KOPT-K1 (cell line): ENCODE data around the gene HS3ST3B1.

Experiments used
- H3K27ac ChIP-seq: fragments of 200-600 bp; sonication (generic); 2 replicates; pipeline ENCODE4 v1.5.1; 2016; ENCODE audit warnings: antibody characterized with exemption, mild to moderate bottlenecking, low read depth, low read length; ENCODE audit not compliant: poor library complexity, severe bottlenecking
- H3K36me3 ChIP-seq: fragments of 200-600 bp; sonication (generic); 2 replicates; pipeline ENCODE4 v1.5.1; 2017; ENCODE audit warnings: antibody characterized with exemption, mild to moderate bottlenecking, low read length, moderate library complexity; ENCODE audit not compliant: insufficient read depth
- H3K9me3 ChIP-seq: fragments of 200-600 bp; sonication (generic); 2 replicates; pipeline ENCODE4 v1.5.1; 2017; ENCODE audit warnings: antibody characterized with exemption, low read length, mild to moderate bottlenecking; ENCODE audit not compliant: insufficient read depth, poor library complexity, severe bottlenecking

The HS3ST3B1 gene

GRCh38 chr17:14381606-14382005 lies 80.7 kb downstream of the HS3ST3B1 start:
- Histone ChIP-seq H3K9me3 (peaks cover 6% of the 10 kb centered on the region), H3K36me3 (no peaks in the 10 kb centered on the region), H3K27ac (no peak overlapping the region)

- peaks cover 6% of the 10 kb centered on the region for H3K9me3 ChIP-seq
- no peaks in the 10 kb centered on the region for H3K36me3 ChIP-seq
- no peak overlapping the region for H3K27ac ChIP-seq
Observed at GRCh38 chr17:14387036-14387435, 86.2 kb downstream of the HS3ST3B1 start.

GRCh38 chr17:14389681-14390080 lies 88.8 kb downstream of the HS3ST3B1 start:
- H3K9me3 ChIP-seq = no peaks in the 10 kb centered on the region
- H3K36me3 ChIP-seq = no peaks in the 10 kb centered on the region
- no peak overlapping the region for H3K27ac ChIP-seq

- no peaks in the 10 kb centered on the region for H3K36me3 ChIP-seq
- H3K27ac ChIP-seq = no peak overlapping the region
- no peaks in the 10 kb centered on the region for H3K9me3 ChIP-seq
Observed at GRCh38 chr17:14393723-14394122, 92.8 kb downstream of the HS3ST3B1 start.

GRCh38 chr17:14395255-14395654 lies 94.4 kb downstream of the HS3ST3B1 start:
- Histone ChIP-seq H3K36me3 (no peaks in the 10 kb centered on the region), H3K9me3 (peaks cover 10% of the 10 kb centered on the region), H3K27ac (no peak overlapping the region)

GRCh38 chr17:14396547-14396946 lies 95.7 kb downstream of the HS3ST3B1 start:
- H3K27ac ChIP-seq = no peak overlapping the region
- no peaks in the 10 kb centered on the region for H3K36me3 ChIP-seq
- peaks cover 10% of the 10 kb centered on the region for H3K9me3 ChIP-seq

- H3K9me3 ChIP-seq = peaks cover 10% of the 10 kb centered on the region
- H3K27ac ChIP-seq = no peak overlapping the region
- H3K36me3 ChIP-seq = no peaks in the 10 kb centered on the region
Observed at GRCh38 chr17:14398766-14399165, 97.9 kb downstream of the HS3ST3B1 start.
